ENCODE results near the gene GLUD1. TPM values are rescaled to one million over a fixed set of nuclear protein-coding genes. Genes with fewer than 3 reads are reported as not detected.
"Not testable (repeated sequence)": the region's sequence is repeated elsewhere in the genome, so short reads cannot be mapped to it uniquely, and the experiment has no call there.

Gene GLUD1
- total RNA-seq = 243 and 344 TPM in 2 replicates

DNA sequence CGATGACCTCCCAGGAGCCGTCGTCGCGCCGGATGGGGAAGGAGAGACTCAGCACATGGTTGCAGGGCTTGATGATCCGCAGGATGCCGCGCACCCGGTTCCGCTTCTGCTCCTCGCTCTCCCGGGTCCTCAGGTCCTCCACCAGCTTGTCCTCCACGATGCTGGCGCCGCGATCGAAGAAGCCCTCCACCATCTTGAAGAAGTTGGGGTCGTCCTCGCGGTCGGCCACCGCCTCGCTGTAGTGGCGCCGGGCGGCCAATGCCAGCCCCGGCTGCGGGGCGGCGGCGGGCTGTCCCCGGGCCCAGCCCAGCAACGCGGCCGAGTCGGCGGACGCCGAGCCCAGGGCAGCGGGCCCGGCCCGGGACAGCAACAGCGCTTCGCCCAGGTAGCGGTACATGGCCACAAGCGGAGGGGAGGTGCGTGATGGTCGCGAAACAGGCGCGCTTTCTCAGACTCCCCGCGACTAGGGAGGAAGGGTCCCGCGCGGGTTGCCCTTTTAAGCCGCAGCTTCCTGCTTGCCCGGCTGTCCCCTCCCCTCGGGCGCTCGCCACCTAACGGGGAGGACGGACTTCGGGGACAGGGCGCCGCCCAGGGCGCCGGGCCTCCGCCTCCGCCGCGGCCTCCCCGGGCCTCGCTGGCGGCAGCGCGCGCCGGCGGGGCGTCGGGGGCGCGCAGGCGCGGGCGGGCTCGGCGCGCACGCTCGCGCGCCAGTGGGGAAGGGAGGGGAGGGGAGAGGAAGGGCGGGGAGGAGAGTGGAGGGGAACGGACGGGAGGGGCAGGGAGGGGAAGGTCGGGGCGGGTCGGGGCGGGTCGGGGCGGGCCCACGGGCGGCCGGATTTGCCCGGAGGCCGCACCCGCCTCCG, at the start of gene GLUD1, which contains the start of gene SHLD2:
GLUD1 (minus strand) TSS at position 471 of the 863 bp plus-strand sequence; CDS start at position 397, 74 bp downstream.
SHLD2 (plus strand) TSS at position 834 of the 863 bp plus-strand sequence. CDS start 56,149 bp downstream, outside the sequence.
- DNase-seq (ENCODE audit: low read depth) = peak; percentile 75

DNA sequence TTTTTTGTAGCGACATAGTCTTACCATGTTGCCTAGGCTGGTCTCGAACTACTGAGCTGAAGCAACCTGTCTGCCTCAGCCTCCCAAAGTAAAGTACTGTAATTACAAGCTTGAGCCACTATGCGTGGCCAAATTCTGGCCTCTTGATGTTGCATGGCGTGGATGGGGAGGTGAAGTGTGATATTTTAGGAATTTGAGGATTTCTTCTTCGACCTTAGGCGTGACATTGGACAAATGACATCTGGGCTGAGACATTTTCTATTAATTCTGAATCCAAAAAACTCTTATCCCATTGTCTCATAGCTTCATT, 48.4 kb upstream of the GLUD1 start:
- DNase-seq (ENCODE audit: low read depth) = not testable (repeated sequence)

DNA sequence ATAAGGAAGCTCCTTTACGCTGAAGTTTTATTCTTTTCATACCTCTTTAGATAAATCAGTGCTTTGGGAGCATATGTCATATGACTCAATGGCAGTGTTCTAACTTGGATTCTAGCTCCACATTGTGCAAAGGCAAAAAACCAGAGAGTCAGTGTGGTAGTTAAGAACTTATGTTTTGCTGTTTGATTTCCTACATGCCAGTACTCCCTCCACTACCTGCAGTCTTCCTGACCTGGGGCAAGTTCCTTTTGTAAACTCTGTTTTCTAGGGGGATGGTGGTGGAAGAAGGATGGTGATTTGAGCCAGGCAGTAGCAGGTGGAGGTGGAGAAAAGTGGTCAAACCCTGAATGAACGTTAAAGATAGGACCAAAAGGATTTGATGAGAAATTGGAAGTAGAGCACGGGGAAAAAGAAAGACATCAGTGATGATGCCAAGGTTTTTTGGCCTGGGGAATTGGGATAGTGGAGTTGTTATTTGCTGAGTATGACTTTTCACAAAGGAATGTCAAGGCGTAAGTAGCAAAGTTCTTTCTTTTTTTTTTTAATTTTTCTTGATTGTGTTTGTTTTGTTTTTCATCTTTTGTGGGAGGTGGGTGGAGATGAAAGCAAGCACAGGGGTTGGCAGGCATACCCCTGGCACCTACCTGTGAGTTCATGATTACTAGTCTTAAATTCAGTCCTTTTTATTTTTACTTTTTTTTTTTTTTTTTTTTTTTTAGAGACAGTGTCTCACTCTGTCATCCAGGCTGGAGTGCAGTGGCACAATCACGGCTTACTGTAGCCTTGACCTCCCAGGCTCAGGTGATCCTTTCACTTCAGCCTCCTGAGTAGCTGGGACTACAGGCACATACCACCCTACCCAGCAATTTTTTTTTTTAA, 47.8 kb upstream of the GLUD1 start:
- peak; percentile 34 for DNase-seq (ENCODE audit: low read depth)

DNA sequence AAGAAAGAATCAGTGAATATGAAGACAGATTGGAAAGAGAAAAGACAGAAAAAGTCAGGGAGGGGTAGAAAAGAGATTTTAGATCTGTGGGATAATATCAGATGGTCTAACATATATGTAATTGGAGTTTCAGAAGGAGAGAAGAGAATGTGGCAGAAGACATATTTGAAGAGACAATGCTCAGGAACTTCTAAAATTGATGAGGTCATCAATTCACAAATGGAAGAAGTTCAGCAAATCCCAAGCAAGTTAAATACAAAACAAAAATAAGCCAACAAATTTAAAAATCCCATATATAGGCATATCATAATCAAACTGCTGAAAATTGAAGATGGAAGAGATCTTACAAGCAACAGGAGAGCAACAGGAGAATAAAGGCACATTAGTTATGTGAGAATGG, 42.8 kb upstream of the GLUD1 start:
- DNase-seq (ENCODE audit: low read depth) = not testable (repeated sequence)

DNA sequence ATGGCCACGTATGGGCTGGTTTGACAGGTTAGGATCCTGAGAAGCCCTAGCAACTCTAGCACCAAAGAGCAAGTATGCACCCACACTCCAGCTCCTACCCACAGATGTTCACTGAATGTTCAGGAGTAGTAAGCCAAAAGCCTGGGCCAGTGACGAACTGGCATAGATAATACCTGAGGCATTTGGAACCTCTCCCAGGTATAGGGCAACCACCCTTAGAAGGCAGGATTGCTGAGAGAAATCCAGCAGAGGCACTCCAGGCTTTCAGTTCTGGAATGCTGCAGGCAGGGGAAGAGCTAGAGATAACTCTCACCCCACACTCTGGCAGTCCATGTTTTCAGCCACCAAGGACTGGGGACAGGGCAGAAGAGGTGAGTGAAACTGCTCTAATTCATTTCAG, 39.8 kb upstream of the GLUD1 start:
- DNase-seq (ENCODE audit: low read depth) = not testable (repeated sequence)

DNA sequence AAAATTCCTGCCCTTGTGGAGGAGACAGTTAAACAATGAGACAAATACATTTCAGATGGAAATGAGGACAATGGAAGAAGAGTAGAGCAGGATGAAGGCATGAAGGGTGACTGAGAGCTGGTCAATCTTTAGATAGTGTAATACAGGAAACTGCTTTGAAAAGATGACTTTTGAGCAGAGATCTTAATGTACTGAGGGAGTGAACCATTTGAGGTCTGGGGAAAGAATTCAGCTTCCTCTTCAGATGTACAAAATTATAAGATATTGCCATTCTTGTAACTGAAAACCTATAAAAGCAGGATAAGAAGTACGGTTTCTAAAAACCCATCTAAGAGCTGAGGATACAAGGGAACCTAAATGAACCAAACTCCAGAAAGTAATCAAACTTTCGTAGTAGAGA, 39.3 kb upstream of the GLUD1 start:
- not testable (repeated sequence) for DNase-seq (ENCODE audit: low read depth)

DNA sequence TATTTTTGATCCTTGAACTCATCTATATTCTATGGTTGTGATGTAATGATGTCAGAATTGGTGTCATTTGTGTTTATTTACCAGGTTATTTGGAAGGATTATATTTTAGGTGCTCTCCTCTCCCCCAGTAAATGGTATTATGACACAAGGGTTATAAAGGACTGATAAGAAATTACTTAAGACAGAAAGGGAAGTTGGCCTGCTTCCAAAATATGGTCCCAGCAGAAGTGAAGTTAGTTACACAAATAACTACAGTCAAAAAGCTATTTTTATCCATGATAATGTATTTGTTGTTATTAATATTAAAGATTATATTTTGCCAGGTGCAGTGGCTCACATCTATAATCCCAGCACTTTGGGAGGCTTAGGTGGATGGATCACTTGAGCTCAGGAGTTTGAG, 37.5 kb upstream of the GLUD1 start:
- DNase-seq (ENCODE audit: low read depth) = not testable (repeated sequence)

DNA sequence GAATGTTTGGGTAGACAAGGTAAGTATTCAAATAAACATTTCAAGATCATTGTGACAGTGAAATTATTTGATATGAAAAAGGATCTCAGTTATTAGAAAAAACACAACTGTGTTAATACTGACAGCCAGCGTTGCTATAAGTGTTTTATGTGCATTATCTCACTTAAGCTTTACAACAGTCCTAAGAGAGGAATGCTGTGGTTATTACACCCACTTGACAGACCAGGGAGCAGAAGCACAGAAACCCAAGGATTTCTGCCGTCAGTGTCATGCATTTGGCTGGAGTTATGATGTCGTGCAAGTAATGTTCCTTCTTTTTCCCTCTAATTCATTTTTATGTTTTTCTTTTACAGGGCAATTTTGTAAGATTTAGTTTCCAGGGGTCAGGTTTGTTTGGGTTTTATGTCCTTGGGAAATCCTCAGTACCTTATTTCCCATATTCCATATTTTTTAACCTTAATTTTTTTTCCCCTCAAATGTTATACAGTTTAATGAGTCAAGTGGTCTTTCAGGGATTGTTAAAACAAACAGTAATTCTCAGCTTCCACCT, 33.0 kb upstream of the GLUD1 start:
- not testable (repeated sequence) for DNase-seq (ENCODE audit: low read depth)

DNA sequence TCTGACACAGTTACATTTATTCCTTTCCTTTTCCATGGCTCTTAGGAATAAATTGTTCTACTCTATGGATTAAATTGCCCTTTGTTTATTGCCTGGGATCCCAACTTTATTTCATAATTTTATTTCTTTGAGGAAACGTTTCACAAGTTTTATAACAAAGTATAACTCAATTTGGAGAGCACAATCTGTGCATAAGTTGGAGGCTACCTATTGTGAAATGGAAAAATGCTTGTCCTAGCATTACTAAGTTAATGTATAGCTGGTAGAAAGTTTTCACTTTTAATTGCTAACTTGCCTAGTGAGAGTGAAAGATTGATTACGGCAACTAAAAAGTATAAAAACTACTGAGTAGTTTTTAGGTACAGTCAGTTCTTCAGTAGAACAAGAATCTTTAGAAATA, 32.4 kb upstream of the GLUD1 start:
- not testable (repeated sequence) for DNase-seq (ENCODE audit: low read depth)

DNA sequence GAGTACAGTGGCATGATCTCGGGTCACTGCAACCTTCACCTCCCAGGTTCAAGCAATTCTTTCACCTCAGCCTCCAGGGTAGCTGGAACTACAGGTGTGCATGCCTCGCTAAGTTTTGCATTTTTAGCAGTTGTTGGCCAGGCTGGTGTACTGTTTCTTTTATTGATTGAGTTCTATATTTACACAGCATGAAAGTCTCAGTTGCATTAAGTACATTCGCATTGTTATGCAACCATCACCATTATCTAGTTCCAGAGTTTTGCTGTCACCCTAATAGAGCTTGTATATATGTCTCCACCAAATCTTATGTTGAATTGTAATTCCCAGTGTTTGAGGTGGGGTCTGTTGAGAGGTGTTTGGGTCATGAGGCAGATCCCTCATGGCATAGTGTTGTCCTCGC, 28.7 kb upstream of the GLUD1 start:
- not testable (repeated sequence) for DNase-seq (ENCODE audit: low read depth)

DNA sequence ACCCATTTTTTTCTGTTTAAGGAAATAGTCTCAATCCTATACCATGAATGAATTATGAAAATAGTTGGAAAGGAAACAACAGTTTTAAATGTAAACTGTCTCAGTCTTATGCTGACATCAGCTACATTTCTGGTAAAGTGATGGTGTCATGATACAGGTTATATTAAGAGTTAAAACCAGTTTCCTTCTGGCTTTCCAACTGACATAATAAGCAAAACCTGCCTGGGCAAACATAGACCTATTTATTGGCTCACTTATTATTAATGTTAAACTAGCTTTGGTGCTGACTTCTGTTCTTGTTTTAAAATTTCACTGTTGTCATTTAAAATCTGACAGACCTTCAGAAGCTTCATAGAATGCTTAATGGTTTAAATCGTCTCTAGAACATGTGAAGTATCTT, 24.4 kb upstream of the GLUD1 start:
- DNase-seq (ENCODE audit: low read depth) = not testable (repeated sequence)

DNA sequence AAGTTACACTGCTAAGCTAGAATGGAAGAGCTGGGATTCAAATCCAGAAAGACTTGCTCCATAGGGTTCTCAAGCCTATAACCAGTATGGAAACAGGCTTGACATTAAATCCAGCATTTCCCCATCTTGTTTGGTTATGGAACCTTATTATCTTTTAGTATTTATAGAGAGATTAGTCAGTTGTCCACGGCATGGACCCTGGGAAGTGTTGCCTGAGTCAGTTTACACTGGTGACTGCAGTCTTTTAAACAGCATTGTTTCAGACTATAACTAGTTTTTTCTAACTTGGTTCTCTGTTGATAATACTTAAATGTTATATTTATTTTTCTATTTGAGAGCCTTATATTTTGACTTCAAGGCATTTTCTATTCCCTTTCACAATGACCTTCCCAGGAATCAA, 23.5 kb upstream of the GLUD1 start:
- not testable (repeated sequence) for DNase-seq (ENCODE audit: low read depth)

DNA sequence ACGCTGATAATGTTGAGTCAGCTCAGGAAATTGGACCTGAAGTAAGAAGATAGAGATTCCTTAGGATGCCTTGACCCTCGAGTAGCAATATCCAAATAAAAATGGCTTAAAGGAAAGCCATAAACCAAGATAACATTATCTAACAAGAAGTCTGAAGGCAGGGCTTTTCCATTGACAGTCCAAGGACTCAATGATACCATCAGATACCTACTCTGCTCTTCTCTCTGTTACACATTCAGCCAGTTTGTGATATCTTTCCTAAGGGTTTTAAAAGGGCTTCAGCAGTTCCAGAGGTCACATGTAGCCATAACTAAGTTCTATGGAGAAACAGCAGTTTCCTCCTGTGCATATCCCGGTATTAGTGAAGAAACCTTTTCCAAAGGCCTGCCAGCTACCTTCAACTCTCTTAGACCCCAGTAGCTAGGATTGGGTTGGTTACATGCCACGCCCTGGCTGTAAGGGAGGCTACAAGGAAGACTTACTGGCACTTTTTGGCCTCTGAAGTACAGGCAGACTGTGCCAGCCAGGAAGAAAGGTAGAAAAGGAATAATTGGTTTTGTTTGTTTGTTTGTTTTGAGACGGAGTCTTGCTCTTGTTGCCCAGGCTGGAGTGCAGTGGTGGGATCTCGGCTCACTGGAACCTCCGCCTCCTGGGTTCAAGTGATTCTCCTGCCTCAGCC, 10.9 kb upstream of the GLUD1 start:
- no peak for DNase-seq (ENCODE audit: low read depth)

DNA sequence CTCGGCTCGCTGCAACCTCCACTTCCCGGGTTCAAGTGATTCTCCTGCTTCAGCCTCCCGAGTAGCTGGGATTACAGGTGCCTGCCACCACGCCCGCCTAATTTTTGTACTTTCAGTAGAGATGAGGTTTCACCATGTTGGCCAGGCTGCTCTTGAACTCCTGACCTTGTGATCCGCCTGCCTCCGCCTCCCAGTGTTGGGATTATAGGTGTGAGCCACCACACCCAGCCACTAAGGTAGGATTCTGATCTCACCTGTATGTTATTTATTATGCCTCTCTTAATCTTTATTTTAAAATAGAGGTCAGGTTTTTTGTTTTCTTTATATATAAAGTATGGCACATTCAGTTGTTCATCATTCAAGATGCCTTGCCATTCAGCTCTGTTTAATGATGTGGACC, 10.1 kb upstream of the GLUD1 start:
- DNase-seq (ENCODE audit: low read depth) = not testable (repeated sequence)

DNA sequence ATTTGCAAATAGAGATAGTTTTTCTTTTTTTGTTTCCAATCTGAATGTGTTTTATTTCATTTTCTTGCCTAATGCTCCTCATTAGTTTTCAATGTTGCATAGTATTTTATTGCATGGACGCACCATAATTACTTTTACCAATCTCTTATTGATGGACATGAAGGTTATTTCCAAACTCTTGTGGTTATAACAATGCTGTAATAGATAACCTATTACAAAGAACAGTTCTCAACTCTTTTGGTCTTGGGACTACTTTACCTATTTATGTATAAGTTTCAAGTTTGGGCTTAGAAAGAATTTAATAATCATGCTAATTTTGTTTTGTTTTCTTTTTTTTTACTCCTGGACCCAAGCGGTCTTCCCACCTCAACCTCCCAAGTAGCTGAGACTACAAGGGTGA, 7.4 kb upstream of the GLUD1 start:
- DNase-seq (ENCODE audit: low read depth) = peak; percentile 56

DNA sequence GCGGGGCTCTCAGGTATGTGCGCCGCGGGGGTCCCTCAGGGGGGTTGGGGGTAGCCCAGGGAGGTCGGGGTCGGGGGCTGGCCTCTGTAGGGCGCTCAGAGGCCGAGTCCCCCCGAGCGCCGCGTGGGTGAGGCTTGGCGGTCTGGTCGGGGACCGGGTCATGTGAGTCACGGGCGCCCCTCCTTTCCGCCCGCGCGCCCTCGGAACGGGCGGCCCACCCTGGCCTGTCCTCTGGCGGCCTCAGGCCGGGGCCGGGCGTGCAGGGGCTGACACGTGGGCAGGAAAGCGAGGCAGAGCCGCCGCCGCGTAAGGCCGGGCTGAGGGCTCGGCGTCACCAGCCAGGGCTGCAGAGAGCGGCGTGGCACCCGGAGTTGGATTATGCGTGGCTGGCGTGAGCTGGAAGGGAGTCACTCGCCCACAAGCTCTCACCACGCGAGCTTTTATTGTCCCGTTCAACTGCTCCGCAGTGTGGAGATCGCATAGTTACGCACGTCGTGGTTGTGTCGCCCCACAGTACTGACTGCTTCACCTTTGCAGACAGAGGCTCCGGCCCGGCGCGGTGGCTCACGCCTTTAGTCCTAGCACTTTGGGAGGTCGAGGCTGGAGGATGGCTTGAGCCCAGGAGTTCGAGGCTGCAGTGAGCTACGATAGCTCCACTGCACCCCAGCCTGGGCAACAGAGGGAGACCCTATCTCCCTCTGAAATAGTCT, 748 bp upstream of the GLUD1 start:
- peak; percentile 63 for DNase-seq (ENCODE audit: low read depth)

DNA sequence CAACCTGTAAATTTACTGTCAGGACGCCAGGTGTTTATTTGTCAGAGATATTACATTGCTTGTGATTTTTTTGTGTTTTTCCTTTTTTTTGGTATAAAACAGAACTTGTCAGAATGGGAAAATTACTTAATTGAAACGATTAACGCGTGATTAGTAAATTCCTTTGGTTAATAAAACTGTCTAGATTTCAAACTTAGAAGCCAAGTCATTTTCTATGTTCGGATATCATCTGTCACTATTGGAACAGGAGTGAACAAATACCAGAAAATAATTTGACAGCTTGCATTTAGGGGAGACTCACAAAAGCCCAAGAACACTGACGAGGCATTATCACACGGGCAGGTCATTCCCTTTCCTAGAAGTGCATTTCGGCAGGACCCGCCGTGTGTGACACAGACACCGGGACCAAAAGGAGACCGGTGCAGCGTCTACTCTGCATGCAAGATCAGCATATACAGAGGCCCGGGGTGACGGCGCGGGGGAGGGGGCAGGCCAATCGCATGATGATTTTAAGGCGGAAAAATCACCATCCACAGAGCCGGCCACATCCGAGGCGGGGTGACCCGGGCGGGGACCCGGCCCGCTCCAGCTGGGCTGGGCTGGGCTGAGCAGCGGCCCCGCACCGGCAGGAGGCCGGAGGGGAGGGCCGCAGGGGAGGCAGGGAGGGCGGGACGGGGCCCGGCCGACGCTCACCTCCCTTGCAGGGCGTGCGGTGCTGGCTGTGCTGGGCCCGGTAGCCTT, 841 bp downstream of the GLUD1 start:
- no peak for DNase-seq (ENCODE audit: low read depth)

DNA sequence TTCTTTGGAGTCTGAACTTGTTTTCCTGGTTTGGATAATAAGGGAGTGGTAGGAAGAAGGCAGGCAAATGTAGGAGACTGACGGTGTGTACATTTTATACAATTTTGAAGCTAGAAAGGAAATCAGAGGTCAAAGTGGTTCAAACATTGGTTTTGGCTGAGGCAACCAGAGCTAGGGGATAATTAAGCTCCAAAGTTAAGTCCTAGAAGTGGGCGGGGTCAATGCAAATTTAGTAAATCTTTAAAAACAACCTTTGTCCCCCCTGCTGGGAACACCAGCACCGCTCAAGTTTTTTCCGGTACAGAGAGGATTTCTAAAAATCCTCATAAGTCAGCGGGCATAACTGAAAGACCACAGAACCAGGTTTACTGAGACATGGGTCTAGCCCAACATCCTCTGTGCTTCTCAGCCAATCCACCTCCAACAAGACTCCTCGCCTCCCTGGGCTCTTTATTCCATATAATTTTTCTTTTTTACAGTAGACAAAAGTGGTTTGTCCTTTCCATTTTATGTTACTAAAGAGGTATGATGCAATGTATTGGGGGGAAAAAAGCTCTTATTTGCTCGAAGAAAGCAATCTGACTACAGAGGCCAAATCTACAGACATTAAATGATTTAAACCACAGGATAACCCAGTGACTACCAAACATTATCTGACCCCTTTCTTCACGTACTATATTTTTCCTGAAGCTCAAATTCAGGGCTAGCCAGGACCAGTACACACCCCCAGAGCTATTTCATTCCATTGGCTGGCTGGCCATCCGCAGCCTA, 1.6 kb downstream of the GLUD1 start:
- peak; percentile 94 for DNase-seq (ENCODE audit: low read depth)

DNA sequence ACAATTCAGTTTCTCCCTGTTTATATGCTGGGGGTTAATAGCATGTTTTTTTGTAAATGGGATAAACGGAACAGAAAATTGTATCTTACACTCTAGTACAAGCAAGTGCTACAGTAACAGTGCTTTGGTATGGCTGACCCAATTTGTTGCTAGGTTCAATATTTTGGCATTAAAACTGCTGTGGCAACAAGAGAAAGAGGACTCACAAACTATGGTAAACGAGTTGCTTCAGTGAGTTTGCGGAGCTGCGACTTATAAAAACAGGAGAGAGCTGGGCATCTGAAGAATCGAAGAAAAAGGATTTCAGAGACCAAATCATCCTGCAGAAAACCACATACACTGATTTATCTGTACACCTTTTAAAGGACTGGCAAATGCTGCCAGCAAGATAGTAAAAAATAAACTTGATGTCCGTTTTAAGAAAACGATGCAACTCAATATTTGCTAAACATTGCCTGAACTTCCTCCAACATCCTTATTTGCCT, 2.2 kb downstream of the GLUD1 start:
- DNase-seq (ENCODE audit: low read depth) = peak; percentile 86

Data from renal cortical epithelial cell (primary cell).